Heart right ventricle (tissue), 16 donors: ENCODE measurements around the gene CRYL1. TPM values are rescaled to one million over a fixed set of nuclear protein-coding genes. Genes with fewer than 3 reads are reported as not detected.

ENCODE experiments used
- ATAC-seq, 8 donors: fragments of 200-7000 bp; cut with Tn5 transposase; one replicate each; pipeline ENCODE4 v1.9.1; 2020; ENCODE audit warnings: mild to moderate bottlenecking in 8 of 8, moderate library complexity in 8 of 8, moderate number of reproducible peaks in 1 of 8
- DNase-seq, 2 donors: peaks; one replicate each; pipeline ENCODE4 v3.0.0-alpha.2; 2020
- H3K27ac ChIP-seq, 10 donors: fragments of 200-600 bp; sonication (generic) in 2 of 10; one replicate each; pipeline versions ENCODE4 v1.5.0 to v1.8.0; 2020 to 2022; ENCODE audit warnings: mild to moderate bottlenecking in 3 of 10
- H3K27me3 ChIP-seq, 7 donors: fragments of 200-600 bp; one replicate each; pipeline ENCODE4 v1.8.0; 2021 to 2022; ENCODE audit warnings: mild to moderate bottlenecking in 2 of 7
- H3K36me3 ChIP-seq, 9 donors: fragments of 200-600 bp; sonication (generic) in 1 of 9; one replicate each; pipeline versions ENCODE4 v1.5.0 to v1.8.0; 2020 to 2022; ENCODE audit warnings: mild to moderate bottlenecking in 2 of 9
- H3K4me1 ChIP-seq, 9 donors: fragments of 200-600 bp; sonication (generic) in 1 of 9; one replicate each; pipeline versions ENCODE4 v1.5.0 to v1.8.0; 2020 to 2022; ENCODE audit warnings: mild to moderate bottlenecking in 4 of 9
- H3K4me3 ChIP-seq, 10 donors: fragments of 200-600 bp; sonication (generic) in 2 of 10; one replicate each; pipeline versions ENCODE4 v1.5.0 to v1.8.0; 2020 to 2022; ENCODE audit warnings: mild to moderate bottlenecking in 7 of 10, moderate library complexity in 2 of 10
- H3K9me3 ChIP-seq, 11 donors: fragments of 200-600 bp in 10 of 11; sonication (generic) in 2 of 11; one replicate each; pipeline versions ENCODE4 v1.5.0 to v1.8.0; 2013 to 2022; ENCODE audit warnings: mild to moderate bottlenecking in 2 of 11, control low read depth in 1 of 11, moderate library complexity in 1 of 11
- CTCF ChIP-seq, 9 donors: fragments of 200-600 bp; sonication (generic) in 2 of 9; IDR thresholded peaks; one replicate each; pipeline versions ENCODE4 v1.5.0 to v1.8.0; 2021 to 2022; ENCODE audit warnings: antibody characterized with exemption in 9 of 9, mild to moderate bottlenecking in 5 of 9, moderate library complexity in 1 of 9
- WGBS, 2 donors: extraction: QIAGEN DNeasy Blood & Tissue Kit; methylation state at CpG; one replicate each; pipeline ENCODE4 v1.1.7; 2013; ENCODE audit warnings: inconsistent platforms in 1 of 2; 5-methylcytosine and 5-hydroxymethylcytosine counted together
- intact Hi-C, 10 donors: fragments of 100-400 bp; cut with DNase I; formaldehyde crosslinking; loops; one replicate each; pipeline versions ENCODE4 v1.11.1 to v1.14.2; 2022
- polyA plus RNA-seq, 2 donors: library from polyadenylated mRNA; stranded (reverse); fragments of 200-250 nt; gene quantifications; one replicate each; pipeline ENCODE4 v1.2.3, GENCODE V29; 2013
- total RNA-seq, 10 donors: library from RNA; stranded (reverse); fragmentation: NEBNext Ultra II Directional in 3 of 10; extraction: Animal tissue kit (Norgen Biotek cat#: 25700) in 3 of 10; gene quantifications; one replicate each; pipeline versions ENCODE4 v1.2.1 to v1.2.4, GENCODE V29; 2021 to 2023
- donor health status: Arrhythmogenic right ventricular cardiomyopathy.
- donor health status: ischemic (EF 13 %, LVEDD 7.1; RV severe dilation, severe dysfunction).
- donor health status: healthy with polysubstance abuse.
- donor health status: DM: no; HTN: yes; CAD: no.
- donor health status: DM: no; HTN: no; CAD: no.
- donor health status: ischemic (EF 25% LVEDD 6.9; RV normal size, moderate dysfunction).
- donor health status: ischemic (EF 25% LVEDD 5.7; RV mildly dilated, moderate dysfunction).
- donor health status: healthy.
- donor health status: DM: yes; HTN: yes; CAD: no.
- donor health status: Ischemic cardiomyopathy.
- donor health status: ischemic (EF 35%, LVEDD 5.7; RV mildly dilated, moderate dysfunction).
- donor health status: nonischemic (EF 11% LVEDD 7.7; RV severe dilation, severe dysfunction).
- donor health status: DM: yes; HTN: yes; CAD: no.
- donor health status: PGD.
- donor health status: ischemic (EF 29% LVEDD 5.4; RV normal size, mild dysfunction).
- donor health status: nonischemic (EF 23%, LVEDD 6.1; RV moderate dilation, normal function).

Gene CRYL1
- total and polyA plus RNA-seq, 12 donors, result 10.1 to 27.3 (median 23.2) TPM

GRCh38 chr13:20489185-20489820, 36.4 kb downstream of the CRYL1 start:
- H3K9me3 ChIP-seq, result no peaks in the 10 kb centered on the region

DNA sequence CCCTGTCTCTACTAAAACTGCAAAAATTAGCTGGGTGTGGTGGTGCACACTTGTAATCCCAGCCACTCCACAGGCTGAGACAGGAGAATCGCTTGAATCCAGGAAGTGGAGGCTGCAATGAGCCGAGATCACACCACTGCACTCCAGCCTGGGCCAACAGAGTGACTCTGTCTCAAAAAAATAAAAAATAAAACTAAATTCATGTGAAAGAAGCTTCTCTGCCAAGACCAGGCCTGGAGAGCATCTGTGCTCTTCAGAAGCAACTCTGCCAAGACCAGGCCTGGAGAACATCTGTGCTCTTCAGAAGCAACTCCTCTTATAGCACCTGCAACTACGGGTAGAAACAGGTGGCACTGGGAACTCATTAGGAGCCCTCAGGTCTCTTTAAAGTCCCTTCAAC, 37.7 kb downstream of the CRYL1 start:
- DNase-seq, result no peak
- no peak overlapping the region for H3K4me3 ChIP-seq
- intact Hi-C loops, result loop anchor here in 8 of 10 donors (5.0 kb wide), 2 partner anchors 291 to 306 kb away; no protein-coding TSS in a partner anchor
- no peaks in the 10 kb centered on the region for H3K27me3 ChIP-seq
- 72 to 73% methylated on average over 3 of the region's 3 CpGs for WGBS, 2 donors
- H3K36me3 ChIP-seq, result peaks cover 0 to 23% (median 3%) of the 10 kb centered on the region in 9 donors
- H3K27ac ChIP-seq, result peak overlapping the region in 3 of 10 donors; percentile 10 to 71 (median 50)
- ATAC-seq, result peak in 4 of 8 donors; percentile 13 to 70 (median 60)
- no peak for TF ChIP-seq CTCF (IDR thresholded peaks at IDR 0.05)
- H3K9me3 ChIP-seq, result no peaks in the 10 kb centered on the region
- peaks cover 0 to 12% (median 0%) of the 10 kb centered on the region in 9 donors for H3K4me1 ChIP-seq

More at GRCh38 chr13:20489185-20489820, 36.4 kb downstream of the CRYL1 start:
- ATAC-seq (peak in 4 of 8 donors; percentile 64 to 89 (median 69)), DNase-seq (no peak)
- Histone ChIP-seq H3K4me3 (no peak overlapping the region), H3K36me3 (peaks cover 0 to 23% (median 3%) of the 10 kb centered on the region in 9 donors), H3K27me3 (no peaks in the 10 kb centered on the region), H3K4me1 (peaks cover 0 to 12% (median 0%) of the 10 kb centered on the region in 9 donors), H3K27ac (no peak overlapping the region)
- WGBS, 2 donors, result 23 to 49% methylated on average over 4 of the region's 4 CpGs
- peak in 7 of 9 donors; percentile 4 to 64 (median 46) for TF ChIP-seq CTCF (IDR thresholded peaks at IDR 0.05)
- intact Hi-C loops, result loop anchor here in 8 of 10 donors (1.0 to 5.0 kb wide), 3 partner anchors 292 to 307 kb away; no protein-coding TSS in a partner anchor

- DNase-seq, result no peak
- Histone ChIP-seq H3K9me3 (no peaks in the 10 kb centered on the region), H3K4me3 (peak overlapping the region in 1 of 10 donors; percentile 3), H3K27ac (peak overlapping the region in 1 of 10 donors; percentile 13), H3K27me3 (no peaks in the 10 kb centered on the region), H3K36me3 (peaks cover 0 to 12% (median 0%) of the 10 kb centered on the region in 9 donors), H3K4me1 (peaks cover 0 to 7% (median 0%) of the 10 kb centered on the region in 9 donors)
- 87 to 95% methylated on average over 6 of the region's 6 CpGs for WGBS, 2 donors
- intact Hi-C loops, result no loop called here
- TF ChIP-seq CTCF (IDR thresholded peaks at IDR 0.05), result no peak
- no peak for ATAC-seq
Measured at GRCh38 chr13:20482787-20483186, 42.9 kb downstream of the CRYL1 start.

DNA sequence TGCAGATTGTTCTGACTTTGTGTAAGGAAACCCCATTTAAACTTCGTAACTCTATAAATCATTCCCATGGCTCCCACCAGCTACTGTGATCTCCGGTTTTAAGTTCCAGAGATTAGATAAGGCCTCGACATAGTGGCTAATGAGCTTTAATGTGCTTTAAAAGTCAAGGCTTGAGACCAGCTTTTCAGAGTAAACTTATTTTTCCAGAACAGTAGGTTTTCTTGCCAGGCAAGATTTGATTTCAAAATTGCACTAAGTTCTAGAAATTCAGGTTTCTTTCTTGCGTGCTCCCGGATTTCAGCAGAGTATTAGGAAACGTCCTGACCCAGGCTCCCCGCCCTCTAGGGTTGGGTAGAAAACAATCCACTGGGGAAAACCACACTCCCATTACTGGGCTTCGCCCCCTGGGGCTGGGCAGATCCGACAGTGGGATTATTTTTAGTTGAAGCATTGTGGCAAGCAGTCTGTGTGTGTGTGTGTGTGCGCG, 43.3 kb downstream of the CRYL1 start:
- H3K27ac ChIP-seq, result peak overlapping the region in 1 of 10 donors; percentile 13
- peaks cover 0 to 9% (median 0%) of the 10 kb centered on the region in 9 donors for H3K36me3 ChIP-seq
- 63 to 69% methylated on average over 11 of the region's 11 CpGs for WGBS, 2 donors
- intact Hi-C loops, result no loop called here
- ATAC-seq (peak in 5 of 8 donors; percentile 24 to 56 (median 39)), DNase-seq (no peak)
- no peak for TF ChIP-seq CTCF (IDR thresholded peaks at IDR 0.05)
- H3K9me3 ChIP-seq, result no peaks in the 10 kb centered on the region
- peaks cover 0 to 4% (median 0%) of the 10 kb centered on the region in 9 donors for H3K4me1 ChIP-seq
- H3K27me3 ChIP-seq, result no peaks in the 10 kb centered on the region
- H3K4me3 ChIP-seq, result peak overlapping the region in 1 of 10 donors; percentile 3
